ENCODE results near the gene CHKB. TPM values are rescaled to one million over a fixed set of nuclear protein-coding genes. Genes with fewer than 3 reads are reported as not detected.

Gene CHKB
- total RNA-seq, 1 experiment from 2014 or later, result 55.1 TPM

DNA sequence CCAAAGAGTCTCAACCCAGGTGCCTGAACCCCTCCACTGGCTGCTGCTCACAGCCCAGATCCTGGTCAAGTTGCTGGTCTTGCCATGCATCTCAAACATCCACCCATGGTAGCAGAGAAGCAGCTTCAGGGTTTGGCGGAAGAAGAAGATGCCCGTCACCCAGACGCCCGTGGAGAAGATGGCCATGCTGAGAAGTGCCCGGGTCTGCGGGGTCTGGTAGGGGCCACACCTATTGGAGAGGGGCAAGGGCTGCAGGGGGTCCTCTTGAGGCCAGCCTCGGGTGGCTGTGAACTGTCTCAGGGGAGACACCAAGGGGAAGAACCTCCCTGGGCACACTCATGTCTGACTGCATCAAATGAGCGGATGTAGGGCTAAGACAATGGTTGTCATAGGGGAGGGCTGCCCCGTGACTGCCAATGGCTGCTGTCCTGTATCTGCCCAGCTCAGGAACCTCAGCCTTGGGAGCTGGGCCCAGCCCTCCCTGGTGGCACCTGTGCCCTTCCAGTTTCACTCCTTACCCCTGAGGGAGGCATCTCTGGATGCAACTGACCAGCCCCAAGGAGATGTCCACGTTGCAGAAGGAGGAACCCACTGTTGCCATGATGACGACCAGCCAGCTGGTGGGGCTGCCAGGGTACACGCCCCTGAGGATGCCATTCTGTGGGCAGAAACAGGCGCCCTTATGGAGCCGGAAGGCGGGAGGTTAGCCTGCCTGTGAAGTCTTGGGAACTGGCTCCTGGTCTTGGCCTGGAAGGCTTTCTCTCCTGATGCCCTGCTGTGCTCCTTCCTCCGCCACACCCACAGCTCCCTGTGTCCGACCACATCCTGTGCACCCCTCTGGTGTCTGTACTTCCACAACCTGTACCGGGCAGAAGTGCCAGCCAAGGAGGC, 5.6 kb downstream of the CHKB start:
- no peak for TF ChIP-seq SIN3A (IDR thresholded peaks at IDR 0.05; ENCODE audit: low read depth)
- no peak for TF ChIP-seq SP1 (IDR thresholded peaks at IDR 0.05; ENCODE audit: low read depth)
- no peak for TF ChIP-seq CBX3 (IDR thresholded peaks at IDR 0.05; ENCODE audit: low read depth)
- no peak for TF ChIP-seq POLR2A (IDR thresholded peaks at IDR 0.05; ENCODE audit: borderline replicate concordance, extremely low read depth, insufficient read depth, insufficient read length)
- no peak for TF ChIP-seq FOSL1 (IDR thresholded peaks at IDR 0.05; ENCODE audit: low read depth)
- no peak for TF ChIP-seq ELF1 (IDR thresholded peaks at IDR 0.05; ENCODE audit: borderline replicate concordance, low read depth)
- TF ChIP-seq MAX (IDR thresholded peaks at IDR 0.05), result no peak
- no peak for TF ChIP-seq ZNF274 (IDR thresholded peaks at IDR 0.05; ENCODE audit: low read depth, low read length)
- no peak for TF ChIP-seq TCF7L2 (IDR thresholded peaks at IDR 0.05; ENCODE audit: borderline replicate concordance, extremely low read depth, insufficient read depth, insufficient read length)
- TF ChIP-seq CTCF (IDR thresholded peaks at IDR 0.05 in 2 of 3, conservative IDR thresholded peaks at IDR 0.05 in 1 of 3; ENCODE audit: borderline replicate concordance in 1 of 3, insufficient read depth in 1 of 3, low read depth in 2 of 3, low read length in 2 of 3), result no peak
- TF ChIP-seq EGR1 (IDR thresholded peaks at IDR 0.05; ENCODE audit: low read depth), result no peak
- no peak for TF ChIP-seq JUND (IDR thresholded peaks at IDR 0.05)
- no peak for TF ChIP-seq RAD21 (IDR thresholded peaks at IDR 0.05; ENCODE audit: low read depth)
- no peak for TF ChIP-seq REST (IDR thresholded peaks at IDR 0.05; ENCODE audit: low read depth)
- TF ChIP-seq EZH2 (IDR thresholded peaks at IDR 0.05), result no peak
- no peak for TF ChIP-seq YY1 (IDR thresholded peaks at IDR 0.05; ENCODE audit: extremely low read depth, insufficient replicate concordance, low read depth, low read length)
- TF ChIP-seq POLR2AphosphoS5 (IDR thresholded peaks at IDR 0.05; ENCODE audit: low read depth, low read length), result no peak
- RAD21 ChIA-PET (ENCODE audit: low non-redundant PET in 1 of 2, low total read pairs in 2 of 2, uncharacterized antibody in 2 of 2, unreplicated experiment in 2 of 2), result interaction anchor here in 1 of 2 experiments (1.3 kb wide), 1 partner anchor 44 kb away, joined by 4 read pairs; no protein-coding TSS in a partner anchor
- H3K9me3 ChIP-seq (ENCODE audit: control insufficient read depth in 1 of 2, insufficient read depth in 1 of 2, low read depth in 1 of 2, low read length in 2 of 2), result no peaks in the 10 kb centered on the region
- POLR2A ChIA-PET, result no interaction called here
- H3K9ac ChIP-seq (ENCODE audit: low read length), result no peak overlapping the region
- no peak for DNase-seq (ENCODE audit: low read depth, low spot score)
- no peaks in the 10 kb centered on the region; a peak in 2 of 4 replicates for H3K36me3 ChIP-seq (ENCODE audit: control insufficient read depth in 1 of 2, insufficient read depth in 2 of 2, low read length in 2 of 2)
- CTCF ChIA-PET, result interaction anchor here (2.8 kb wide), 1 partner anchor 44 kb away, joined by 16 read pairs; no protein-coding TSS in a partner anchor
- H3K27me3 ChIP-seq (ENCODE audit: insufficient read depth, low read length), result no peaks in the 10 kb centered on the region
- no peak overlapping the region for H3K27ac ChIP-seq (ENCODE audit: low read depth, low read length)
- BruUV-seq (replicated peaks), result no TSS peak
- no peaks in the 10 kb centered on the region for H3K9me2 ChIP-seq (ENCODE audit: insufficient read depth)
- peaks cover 5 to 14% of the 10 kb centered on the region in 2 experiments for H3K4me1 ChIP-seq (ENCODE audit: control insufficient read depth in 1 of 2, insufficient read depth in 2 of 2, low read length in 2 of 2)
- peaks cover 6% of the 10 kb centered on the region; the same call in 1 of the 2 replicates for H3K79me2 ChIP-seq (ENCODE audit: insufficient read depth, low read length)
- H4K20me1 ChIP-seq (ENCODE audit: insufficient read depth), result no peaks in the 10 kb centered on the region
- H3K4me3 ChIP-seq (replicated peaks in 1 of 2; ENCODE audit: low read depth in 1 of 2, low read length in 2 of 2), result no peak overlapping the region
- no peak for ATAC-seq
- no peak overlapping the region for H2AFZ ChIP-seq (ENCODE audit: low read depth, low read length, poor library complexity, severe bottlenecking)
- no peak overlapping the region for H3K4me2 ChIP-seq (ENCODE audit: low read length)
- intact Hi-C loops (cut with micrococcal nuclease), result loop anchor here (1.0 kb wide), 2 partner anchors 43 to 114 kb away; no protein-coding TSS in a partner anchor
